Natural killer cell (primary cell): ENCODE measurements around the gene SEC22C. TPM values are rescaled to one million over a fixed set of nuclear protein-coding genes. Genes with fewer than 3 reads are reported as not detected.

Source experiments
- ATAC-seq, 3 donors: fragments of 150-1000 bp in 2 of 3; fragments of 200-7000 bp in 1 of 3; cut with Tn5 transposase; 1 replicate in 1 of 3; 2 replicates in 2 of 3; pipeline ENCODE4 v1.10.0; 2021; ENCODE audit warnings: mild to moderate bottlenecking in 2 of 3, moderate library complexity in 2 of 3
- DNase-seq, 2 donors: peaks; one replicate each; pipeline versions ENCODE4 v3.0.0 to v3.0.0-alpha.2; 2013 to 2021; ENCODE audit warnings: mixed read lengths in 1 of 2
- H3K27ac ChIP-seq: one replicate; pipeline ENCODE4 v1.5.1; 2013; ENCODE audit warnings: mild to moderate bottlenecking, low read length
- H3K27me3 ChIP-seq: one replicate; pipeline ENCODE4 v1.6.1; 2013; ENCODE audit warnings: low read length; ENCODE audit not compliant: control insufficient read depth, insufficient read depth
- H3K36me3 ChIP-seq: one replicate; pipeline ENCODE4 v1.6.1; 2013; ENCODE audit warnings: low read length; ENCODE audit not compliant: control insufficient read depth, insufficient read depth
- H3K4me1 ChIP-seq: one replicate; pipeline ENCODE4 v1.6.1; 2013; ENCODE audit warnings: low read length; ENCODE audit not compliant: control insufficient read depth, insufficient read depth
- H3K4me3 ChIP-seq: one replicate; pipeline ENCODE4 v1.5.1; 2013; ENCODE audit warnings: low read length
- H3K9me3 ChIP-seq: one replicate; pipeline ENCODE4 v1.6.1; 2013; ENCODE audit warnings: low read length; ENCODE audit not compliant: control insufficient read depth, insufficient read depth
- H3K27ac Mint-ChIP-seq, 2 donors: one replicate each; pipeline ENCODE4 v1.8.0; 2022; ENCODE audit warnings: mild to moderate bottlenecking in 2 of 2, mixed read lengths in 2 of 2, moderate library complexity in 1 of 2
- H3K27me3 Mint-ChIP-seq, 2 donors: one replicate each; pipeline ENCODE4 v1.8.0; 2022; ENCODE audit warnings: low read depth in 2 of 2, mixed read lengths in 2 of 2
- H3K36me3 Mint-ChIP-seq: one replicate; pipeline ENCODE4 v1.8.0; 2022; ENCODE audit warnings: mixed read lengths
- H3K4me1 Mint-ChIP-seq, 2 donors: one replicate each; pipeline ENCODE4 v1.8.0; 2022; ENCODE audit warnings: mixed read lengths in 2 of 2
- H3K4me3 Mint-ChIP-seq: one replicate; pipeline ENCODE4 v1.8.0; 2022; ENCODE audit warnings: mild to moderate bottlenecking, moderate library complexity, mixed read lengths
- H3K9me3 Mint-ChIP-seq, 2 donors: one replicate each; pipeline ENCODE4 v1.8.0; 2022; ENCODE audit warnings: mixed read lengths in 2 of 2
- WGBS: methylation state at CpG from one replicate; pipeline ENCODE4 v1.1.7; 2013; ENCODE audit warnings: missing lambda C conversion rate; ENCODE audit not compliant: insufficient coverage; 5-methylcytosine and 5-hydroxymethylcytosine counted together
- intact Hi-C: fragments of 100-400 bp; cut with micrococcal nuclease; formaldehyde crosslinking; loops from one replicate; pipeline ENCODE4 v1.14.2; 2022
- total RNA-seq, 4 donors: library from RNA; stranded (reverse); fragments of 120-200 nt in 1 of 4; gene quantifications; one replicate each; pipeline versions ENCODE4 v1.2.3 to v1.2.4, GENCODE V29; 2013 to 2022
- TF ChIP-seq, protein P1 (sequence below): fragments of 200-600 bp; IDR thresholded peaks from one replicate; pipeline ENCODE4 v1.8.0; 2022; ENCODE audit warnings: antibody characterized with exemption

Gene SEC22C
- total RNA-seq, 3 donors from 2014 or later (not counting 1 experiment from before 2014, with no cell fraction given) = 51.3 to 60.4 (median 55.9) TPM

DNA sequence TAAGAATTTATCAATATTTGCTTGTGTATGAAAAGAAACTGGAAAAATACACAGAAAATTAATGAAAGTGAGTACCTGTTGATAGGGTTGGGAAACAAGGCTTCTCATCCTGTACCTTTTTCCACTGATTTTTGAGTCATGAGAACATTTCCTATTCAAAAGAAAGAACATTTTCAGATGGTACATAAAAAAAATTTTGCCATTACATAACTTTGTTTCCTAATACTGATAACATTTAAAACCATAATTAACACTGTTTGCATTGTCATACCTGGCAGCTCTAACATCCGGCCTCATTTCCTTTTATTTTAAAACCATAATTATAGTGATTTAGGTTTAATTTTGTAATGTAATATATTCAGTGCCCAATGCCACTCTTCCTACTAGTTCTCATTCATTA, 30.4 kb upstream of the SEC22C start:
- no peak overlapping the region for H3K4me3 ChIP-seq
- Mint-ChIP-seq H3K27ac (peak overlapping the region; percentile 52 to 76), H3K27me3 (no peaks in the 10 kb centered on the region), H3K4me3 (no peak overlapping the region), H3K36me3 (no peaks in the 10 kb centered on the region), H3K9me3 (no peaks in the 10 kb centered on the region), H3K4me1 (peaks cover 58 to 69% of the 10 kb centered on the region in 2 donors)
- H3K36me3 ChIP-seq = peaks cover 11% of the 10 kb centered on the region
- TF ChIP-seq, protein P1, sequence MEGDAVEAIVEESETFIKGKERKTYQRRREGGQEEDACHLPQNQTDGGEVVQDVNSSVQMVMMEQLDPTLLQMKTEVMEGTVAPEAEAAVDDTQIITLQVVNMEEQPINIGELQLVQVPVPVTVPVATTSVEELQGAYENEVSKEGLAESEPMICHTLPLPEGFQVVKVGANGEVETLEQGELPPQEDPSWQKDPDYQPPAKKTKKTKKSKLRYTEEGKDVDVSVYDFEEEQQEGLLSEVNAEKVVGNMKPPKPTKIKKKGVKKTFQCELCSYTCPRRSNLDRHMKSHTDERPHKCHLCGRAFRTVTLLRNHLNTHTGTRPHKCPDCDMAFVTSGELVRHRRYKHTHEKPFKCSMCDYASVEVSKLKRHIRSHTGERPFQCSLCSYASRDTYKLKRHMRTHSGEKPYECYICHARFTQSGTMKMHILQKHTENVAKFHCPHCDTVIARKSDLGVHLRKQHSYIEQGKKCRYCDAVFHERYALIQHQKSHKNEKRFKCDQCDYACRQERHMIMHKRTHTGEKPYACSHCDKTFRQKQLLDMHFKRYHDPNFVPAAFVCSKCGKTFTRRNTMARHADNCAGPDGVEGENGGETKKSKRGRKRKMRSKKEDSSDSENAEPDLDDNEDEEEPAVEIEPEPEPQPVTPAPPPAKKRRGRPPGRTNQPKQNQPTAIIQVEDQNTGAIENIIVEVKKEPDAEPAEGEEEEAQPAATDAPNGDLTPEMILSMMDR = no peak
- ATAC-seq = no peak
- H3K27ac ChIP-seq = no peak overlapping the region
- intact Hi-C loops = no loop called here
- no CpG with 5 or more reads among the region's 1 CpG for WGBS
- peaks cover 5% of the 10 kb centered on the region for H3K4me1 ChIP-seq
- H3K27me3 ChIP-seq = no peaks in the 10 kb centered on the region
- no peak for DNase-seq
- no peaks in the 10 kb centered on the region for H3K9me3 ChIP-seq

DNA sequence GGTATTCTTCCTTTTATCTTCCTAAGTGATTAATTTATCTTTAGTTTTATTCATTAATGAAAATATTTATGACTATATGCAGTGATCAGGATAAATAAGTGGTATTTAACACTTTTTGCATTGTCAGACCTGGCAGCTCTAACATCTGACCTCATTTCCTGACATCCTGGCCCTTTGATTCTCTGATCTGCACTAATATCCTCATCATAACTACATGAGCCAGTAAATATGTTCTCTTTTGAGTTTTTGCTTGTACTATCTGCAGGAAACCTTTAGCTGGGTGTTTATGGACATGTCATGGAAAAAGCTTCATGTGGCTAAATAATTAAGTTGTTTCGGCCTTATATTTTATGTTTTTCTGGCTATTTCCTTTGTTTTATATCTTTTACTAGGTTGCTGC, 29.2 kb upstream of the SEC22C start:
- DNase-seq = peak in 1 of 2 donors; percentile 52
- Histone ChIP-seq H3K27ac (no peak overlapping the region), H3K36me3 (peaks cover 13% of the 10 kb centered on the region), H3K9me3 (no peaks in the 10 kb centered on the region), H3K27me3 (no peaks in the 10 kb centered on the region), H3K4me3 (no peak overlapping the region), H3K4me1 (peaks cover 5% of the 10 kb centered on the region)
- intact Hi-C loops = no loop called here
- ATAC-seq = peak in 2 of 3 donors; percentile 44 to 50
- Mint-ChIP-seq H3K4me3 (no peak overlapping the region), H3K27me3 (no peaks in the 10 kb centered on the region), H3K36me3 (no peaks in the 10 kb centered on the region), H3K9me3 (no peaks in the 10 kb centered on the region), H3K27ac (peak overlapping the region; percentile 52 to 78), H3K4me1 (peaks cover 59 to 67% of the 10 kb centered on the region in 2 donors)
- TF ChIP-seq, protein P1 = no peak
- 80% methylated on average over 1 of the region's 1 CpG for WGBS

DNA sequence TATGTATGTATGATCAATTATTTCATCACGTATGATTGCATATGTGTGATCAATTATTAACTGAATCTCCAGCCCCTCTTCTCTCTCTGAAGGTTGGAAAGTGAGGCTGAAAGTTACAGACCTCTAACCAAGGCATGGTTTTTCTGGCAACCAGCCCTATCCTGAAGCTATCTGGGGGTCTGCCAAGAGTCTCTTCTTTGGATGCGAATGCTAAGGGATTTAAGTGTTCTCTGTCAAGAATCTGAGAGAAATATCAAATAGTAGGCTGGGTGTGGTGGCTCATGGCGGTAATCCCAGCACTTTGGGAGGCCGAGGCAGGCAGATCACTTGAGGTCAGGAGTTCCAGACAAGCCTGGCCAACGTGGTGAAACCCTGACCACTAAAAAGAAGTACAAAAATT, 26.8 kb upstream of the SEC22C start:
- TF ChIP-seq, protein P1 = no peak
- peaks cover 10% of the 10 kb centered on the region for H3K36me3 ChIP-seq
- DNase-seq (no peak), ATAC-seq (no peak)
- H3K9me3 ChIP-seq = no peaks in the 10 kb centered on the region
- H3K9me3 Mint-ChIP-seq = no peaks in the 10 kb centered on the region
- no peaks in the 10 kb centered on the region for H3K27me3 Mint-ChIP-seq
- H3K27ac ChIP-seq = no peak overlapping the region
- peaks cover 8% of the 10 kb centered on the region for H3K4me1 ChIP-seq
- intact Hi-C loops = no loop called here
- peak overlapping the region; percentile 69 to 75 for H3K27ac Mint-ChIP-seq
- H3K4me3 ChIP-seq = no peak overlapping the region
- no peaks in the 10 kb centered on the region for H3K27me3 ChIP-seq
- WGBS = 68% methylated on average over 4 of the region's 5 CpGs
- H3K4me3 Mint-ChIP-seq = no peak overlapping the region
- peaks cover 61 to 74% of the 10 kb centered on the region in 2 donors for H3K4me1 Mint-ChIP-seq
- no peaks in the 10 kb centered on the region for H3K36me3 Mint-ChIP-seq

DNA sequence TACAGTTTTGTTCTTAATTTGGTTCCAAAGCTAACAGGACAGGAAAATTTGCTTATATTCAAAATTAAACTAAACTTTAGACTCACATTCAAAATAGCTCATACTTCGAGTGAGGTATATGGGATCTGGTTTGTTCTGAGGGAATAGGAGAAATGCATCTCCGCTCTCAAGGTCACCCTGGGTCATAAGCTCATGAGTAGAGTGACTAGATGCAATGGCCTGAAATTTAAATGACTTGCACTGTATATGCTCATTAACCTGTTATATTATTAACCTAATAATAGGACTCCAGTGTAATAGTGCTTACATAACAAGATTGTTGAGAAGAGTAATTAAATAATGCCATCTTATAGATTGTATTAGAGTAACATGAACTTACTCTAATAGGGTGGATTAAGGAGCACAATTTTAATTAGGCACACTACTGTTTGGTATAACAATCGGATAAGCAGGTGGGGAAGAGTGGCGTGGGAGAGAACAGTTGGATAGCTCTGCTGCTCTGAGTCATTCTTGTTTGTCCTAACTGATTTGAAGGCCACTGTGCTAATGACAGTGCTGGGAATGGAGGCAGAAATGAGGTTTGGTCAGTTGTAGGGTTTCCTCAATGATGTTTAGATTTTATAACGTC, 23.9 kb upstream of the SEC22C start:
- Histone ChIP-seq H3K27ac (no peak overlapping the region), H3K36me3 (peaks cover 10% of the 10 kb centered on the region), H3K4me1 (peaks cover 12% of the 10 kb centered on the region), H3K4me3 (no peak overlapping the region), H3K27me3 (no peaks in the 10 kb centered on the region), H3K9me3 (no peaks in the 10 kb centered on the region)
- intact Hi-C loops = no loop called here
- H3K4me1 Mint-ChIP-seq = peaks cover 58 to 64% of the 10 kb centered on the region in 2 donors
- H3K9me3 Mint-ChIP-seq = no peaks in the 10 kb centered on the region
- H3K27ac Mint-ChIP-seq = peak overlapping the region; percentile 1 to 37
- no peak overlapping the region for H3K4me3 Mint-ChIP-seq
- ATAC-seq (no peak), DNase-seq (no peak)
- no peaks in the 10 kb centered on the region for H3K36me3 Mint-ChIP-seq
- WGBS = 89% methylated on average over 2 of the region's 5 CpGs
- H3K27me3 Mint-ChIP-seq = no peaks in the 10 kb centered on the region
- TF ChIP-seq, protein P1 = no peak
